ENCODE data around the gene RIMOC1.

- TF ChIP-seq CTCF (IDR thresholded peaks at IDR 0.05; ENCODE audit: poor library complexity, severe bottlenecking) (no peak), EZH2 (IDR thresholded peaks at IDR 0.05; ENCODE audit: borderline replicate concordance, insufficient read depth, low read length, poor library complexity, severe bottlenecking) (no peak), EP300 (conservative IDR thresholded peaks at IDR 0.05; ENCODE audit: poor library complexity, severe bottlenecking) (no peak), POLR2AphosphoS5 (IDR thresholded peaks at IDR 0.05) (no peak), MXI1 (conservative IDR thresholded peaks at IDR 0.05; ENCODE audit: poor library complexity, severe bottlenecking) (no peak), SMC3 (conservative IDR thresholded peaks at IDR 0.05; ENCODE audit: poor library complexity) (no peak), TAF1 (IDR thresholded peaks at IDR 0.05; ENCODE audit: low read depth) (no peak)
Measured at GRCh38 chr5:41892031-41892430, 12.1 kb upstream of the RIMOC1 start.

All from neural cell (in vitro differentiated cells).